ENCODE results near the gene SSNA1. TPM values are rescaled to one million over a fixed set of nuclear protein-coding genes. Genes with fewer than 3 reads are reported as not detected.

SSNA1 gene
- total and polyA plus RNA-seq, 9 of the 15 experiments (the other 6 are each of a cell fraction or from before 2014, with no cell fraction given) = 1.9 to 130 (median 57.1) TPM

- TF ChIP-seq RERE (CRISPR knock-in tag; IDR thresholded peaks at IDR 0.05; ENCODE audit: borderline replicate concordance) (no peak), TRIM28 (IDR thresholded peaks at IDR 0.05) (no peak), MCM7 (IDR thresholded peaks at IDR 0.05) (no peak), SIN3A (IDR thresholded peaks at IDR 0.05; ENCODE audit: borderline replicate concordance in 2 of 2, control insufficient read depth in 1 of 2, low read depth in 2 of 2, low read length in 2 of 2) (no peak), FOXA3 (CRISPR knock-in tag; conservative IDR thresholded peaks at IDR 0.05 in 1 of 2, IDR thresholded peaks at IDR 0.05 in 1 of 2) (peak in 1 of 2 experiments; percentile 50; a peak in 1 of 4 replicates), FOXK1 (CRISPR knock-in tag; IDR thresholded peaks at IDR 0.05; ENCODE audit: borderline replicate concordance) (no peak), ZNF707 (CRISPR knock-in tag; conservative IDR thresholded peaks at IDR 0.05) (no peak), ZBTB43 (CRISPR knock-in tag; IDR thresholded peaks at IDR 0.05) (no peak), CBX5 (IDR thresholded peaks at IDR 0.05; ENCODE audit: borderline replicate concordance, low read depth) (no peak), TOE1 (IDR thresholded peaks at IDR 0.05; ENCODE audit: borderline replicate concordance) (peak; percentile 56; the same call in 1 of the 2 replicates), TOE1 (CRISPR knock-in tag; IDR thresholded peaks at IDR 0.05; ENCODE audit: borderline replicate concordance, low read depth) (no peak), SNIP1 (IDR thresholded peaks at IDR 0.05; ENCODE audit: low read depth) (no peak), ZNF3 (CRISPR knock-in tag; IDR thresholded peaks at IDR 0.05) (no peak), ZNF766 (CRISPR knock-in tag; conservative IDR thresholded peaks at IDR 0.05) (no peak), PATZ1 (CRISPR knock-in tag; IDR thresholded peaks at IDR 0.05; ENCODE audit: borderline replicate concordance) (no peak), IRF2 (CRISPR knock-in tag; IDR thresholded peaks at IDR 0.05) (no peak), ZNF133 (CRISPR knock-in tag; IDR thresholded peaks at IDR 0.05) (no peak), ZNF507 (tag; conservative IDR thresholded peaks at IDR 0.05) (no peak)
Measured at GRCh38 chr9:137223078-137223970, 34.8 kb downstream of the SSNA1 start (continued).
